ENCODE results near the gene F9. TPM values are rescaled to one million over a fixed set of nuclear protein-coding genes. Genes with fewer than 3 reads are reported as not detected.
"Not testable (repeated sequence)": the region's sequence is repeated elsewhere in the genome, so short reads cannot be mapped to it uniquely, and the experiment has no call there.

F9 gene
- total and polyA plus RNA-seq, 2 of the 4 experiments (the other 2 are of a cell fraction) = not detected

DNA sequence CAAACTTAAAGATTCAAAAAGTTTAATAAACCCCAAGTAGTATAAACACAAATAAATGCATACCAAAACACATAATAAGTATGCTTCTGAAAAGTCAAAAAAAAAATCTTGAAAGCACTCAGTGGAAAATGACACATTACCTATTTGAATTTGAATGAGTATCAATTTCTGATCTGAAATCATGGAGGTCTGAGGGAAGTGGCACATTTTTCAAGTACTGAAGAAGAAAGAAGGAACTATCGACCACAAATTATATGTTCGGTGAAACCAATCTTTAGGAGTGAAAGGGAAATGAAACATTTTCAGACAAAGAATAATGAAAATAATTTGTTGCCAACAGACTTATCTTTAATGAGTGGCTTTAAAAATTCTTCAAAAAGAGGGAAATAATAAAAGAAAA, 12.1 kb upstream of the F9 start:
- no peaks in the 10 kb centered on the region for H3K36me3 ChIP-seq (ENCODE audit: control insufficient read depth, insufficient read depth, low read length)
- H2BK15ac ChIP-seq (ENCODE audit: low read depth, low read length) = no peak overlapping the region
- H3K9me3 ChIP-seq (ENCODE audit: control insufficient read depth, insufficient read depth, low read length) = no peaks in the 10 kb centered on the region
- POLR2A ChIA-PET (ENCODE audit: unreplicated experiment) = no interaction called here
- no peak overlapping the region for H3K9ac ChIP-seq (ENCODE audit: low read depth, low read length)
- H3K27me3 ChIP-seq (ENCODE audit: control insufficient read depth, insufficient read depth, low read length) = no peaks in the 10 kb centered on the region
- H2AK5ac ChIP-seq (ENCODE audit: low read depth, low read length) = no peak overlapping the region
- in situ Hi-C loops (cut with MboI; ENCODE audit: low sequenced_read_pairs) (no loop called here), dilution Hi-C loops (cut with HindIII; ENCODE audit: low sequenced_read_pairs, unreplicated experiment) (no loop called here), intact Hi-C loops (cut with micrococcal nuclease) (no loop called here)
- no peak overlapping the region for H2AK9ac ChIP-seq (replicated peaks; ENCODE audit: low read depth, low read length, poor library complexity)
- no peak overlapping the region for H2BK5ac ChIP-seq (ENCODE audit: low read depth, low read length, poor library complexity, severe bottlenecking)
- no peak overlapping the region for H2BK120ac ChIP-seq (ENCODE audit: low read depth, low read length)
- TF ChIP-seq MAZ (IDR thresholded peaks at IDR 0.05; ENCODE audit: borderline replicate concordance, low read depth, low read length) (no peak), RFX5 (IDR thresholded peaks at IDR 0.05; ENCODE audit: low read depth, low read length) (no peak), BHLHE40 (IDR thresholded peaks at IDR 0.05; ENCODE audit: low read depth, low read length) (no peak), MXI1 (IDR thresholded peaks at IDR 0.05; ENCODE audit: borderline replicate concordance, low read depth, low read length) (no peak), POLR2A (IDR thresholded peaks at IDR 0.05; ENCODE audit: low read depth, low read length) (no peak), MAFK (IDR thresholded peaks at IDR 0.05; ENCODE audit: low read depth, low read length) (no peak), CEBPB (IDR thresholded peaks at IDR 0.05; ENCODE audit: low read depth, low read length) (no peak), NFE2L2 (IDR thresholded peaks at IDR 0.05; ENCODE audit: low read depth, low read length) (no peak), RAD21 (IDR thresholded peaks at IDR 0.05; ENCODE audit: low read length) (no peak), RCOR1 (IDR thresholded peaks at IDR 0.05; ENCODE audit: insufficient replicate concordance, low read length) (no peak)
- TF ChIP-seq, protein P1, sequence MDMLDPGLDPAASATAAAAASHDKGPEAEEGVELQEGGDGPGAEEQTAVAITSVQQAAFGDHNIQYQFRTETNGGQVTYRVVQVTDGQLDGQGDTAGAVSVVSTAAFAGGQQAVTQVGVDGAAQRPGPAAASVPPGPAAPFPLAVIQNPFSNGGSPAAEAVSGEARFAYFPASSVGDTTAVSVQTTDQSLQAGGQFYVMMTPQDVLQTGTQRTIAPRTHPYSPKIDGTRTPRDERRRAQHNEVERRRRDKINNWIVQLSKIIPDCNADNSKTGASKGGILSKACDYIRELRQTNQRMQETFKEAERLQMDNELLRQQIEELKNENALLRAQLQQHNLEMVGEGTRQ (IDR thresholded peaks at IDR 0.05; ENCODE audit: low read depth, low read length) = no peak
- no TSS peak for BruUV-seq (replicated peaks)
- no peaks in the 10 kb centered on the region for H3K79me1 ChIP-seq (ENCODE audit: low read depth in 1 of 2, low read length in 2 of 2)
- DNase-seq (no peak), ATAC-seq (ENCODE audit: low read depth) (no peak)
- no CpG with 5 or more reads among the region's 2 CpGs for WGBS, 2 experiments (ENCODE audit: extremely low coverage in 2 of 2, insufficient read length in 1 of 2)
- no peak overlapping the region for H4K8ac ChIP-seq (ENCODE audit: low read depth in 2 of 2, low read length in 2 of 2)
- no peak overlapping the region for H4K91ac ChIP-seq (ENCODE audit: insufficient read depth, low read depth, low read length)
- no peaks in the 10 kb centered on the region for H4K20me1 ChIP-seq (ENCODE audit: insufficient read depth, low read length)
- H3K9me1 ChIP-seq (ENCODE audit: insufficient read depth, low read length) = no peaks in the 10 kb centered on the region
- CTCF ChIA-PET = no interaction called here
- H3K56ac ChIP-seq (ENCODE audit: extremely low read depth, insufficient read depth, low read length) = no peak overlapping the region
- H3K4ac ChIP-seq (ENCODE audit: low read depth, low read length) = no peak overlapping the region
- no peaks in the 10 kb centered on the region for H3K4me1 ChIP-seq (ENCODE audit: control insufficient read depth, insufficient read depth, low read length)
- H2BK20ac ChIP-seq (ENCODE audit: low read depth, low read length) = no peak overlapping the region
- H3K14ac ChIP-seq (replicated peaks; ENCODE audit: low read depth, low read length) = no peak overlapping the region
- H3K27ac ChIP-seq (ENCODE audit: insufficient read depth, low read length) = no peak overlapping the region
- no peak overlapping the region for H2AFZ ChIP-seq (replicated peaks; ENCODE audit: low read length, poor library complexity)
- no peak overlapping the region for H3K23ac ChIP-seq (ENCODE audit: low read depth, low read length)
- no peak overlapping the region for H3K4me2 ChIP-seq (ENCODE audit: low read depth, low read length)
- no peak overlapping the region for H3K4me3 ChIP-seq (ENCODE audit: insufficient read depth, low read depth, low read length)
- H4K5ac ChIP-seq (ENCODE audit: low read depth, low read length) = no peak overlapping the region
- no peak overlapping the region for H3K18ac ChIP-seq (ENCODE audit: low read depth, low read length)

DNA sequence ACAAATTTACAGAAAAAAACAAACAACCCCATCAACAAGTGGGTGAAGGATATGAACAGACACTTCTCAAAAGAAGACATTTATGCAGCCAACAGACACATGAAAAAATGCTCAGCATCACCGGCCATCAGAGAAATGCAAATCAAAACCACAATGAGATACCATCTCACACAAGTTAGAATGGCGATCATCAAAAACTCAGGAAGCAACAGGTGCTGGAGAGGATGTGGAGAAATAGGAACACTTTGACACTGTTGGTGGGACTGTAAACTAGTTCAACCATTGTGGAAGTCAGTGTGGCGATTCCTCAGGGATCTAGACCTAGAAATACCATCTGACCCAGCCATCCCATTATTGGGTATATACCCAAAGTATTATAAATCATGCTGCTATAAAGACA, 1.7 kb upstream of the F9 start:
- H2AK5ac ChIP-seq (ENCODE audit: low read depth, low read length); BruUV-seq (replicated peaks); H3K56ac ChIP-seq (ENCODE audit: extremely low read depth, insufficient read depth, low read length); H2AK9ac ChIP-seq (replicated peaks; ENCODE audit: low read depth, low read length, poor library complexity); H3K36me3 ChIP-seq (ENCODE audit: control insufficient read depth, insufficient read depth, low read length); H2BK15ac ChIP-seq (ENCODE audit: low read depth, low read length); H3K14ac ChIP-seq (replicated peaks; ENCODE audit: low read depth, low read length); H4K91ac ChIP-seq (ENCODE audit: insufficient read depth, low read depth, low read length); DNase-seq; POLR2A ChIA-PET (ENCODE audit: unreplicated experiment); CTCF ChIA-PET; H3K18ac ChIP-seq (ENCODE audit: low read depth, low read length); H2AFZ ChIP-seq (replicated peaks; ENCODE audit: low read length, poor library complexity); H3K9me3 ChIP-seq (ENCODE audit: control insufficient read depth, insufficient read depth, low read length); H3K23ac ChIP-seq (ENCODE audit: low read depth, low read length); H3K9me1 ChIP-seq (ENCODE audit: insufficient read depth, low read length); intact Hi-C loops (cut with micrococcal nuclease); H2BK120ac ChIP-seq (ENCODE audit: low read depth, low read length); H3K4me3 ChIP-seq (ENCODE audit: insufficient read depth, low read depth, low read length); H3K4me1 ChIP-seq (ENCODE audit: control insufficient read depth, insufficient read depth, low read length); H3K79me1 ChIP-seq (ENCODE audit: low read depth in 1 of 2, low read length in 2 of 2); H4K20me1 ChIP-seq (ENCODE audit: insufficient read depth, low read length); H3K9ac ChIP-seq (ENCODE audit: low read depth, low read length); ATAC-seq (ENCODE audit: low read depth); in situ Hi-C loops (cut with MboI; ENCODE audit: low sequenced_read_pairs); H3K4me2 ChIP-seq (ENCODE audit: low read depth, low read length); H3K27ac ChIP-seq (ENCODE audit: insufficient read depth, low read length); H4K8ac ChIP-seq (ENCODE audit: low read depth in 2 of 2, low read length in 2 of 2); H3K27me3 ChIP-seq (ENCODE audit: control insufficient read depth, insufficient read depth, low read length); H3K4ac ChIP-seq (ENCODE audit: low read depth, low read length); dilution Hi-C loops (cut with HindIII; ENCODE audit: low sequenced_read_pairs, unreplicated experiment); H2BK5ac ChIP-seq (ENCODE audit: low read depth, low read length, poor library complexity, severe bottlenecking); H2BK20ac ChIP-seq (ENCODE audit: low read depth, low read length); H4K5ac ChIP-seq (ENCODE audit: low read depth, low read length): not testable (repeated sequence)
- WGBS, 2 experiments (ENCODE audit: extremely low coverage in 2 of 2, insufficient read length in 1 of 2) = no CpG with 5 or more reads among the region's 3 CpGs

Data from IMR-90 (cell line).